H1 (cell line): ENCODE data around the gene FBXL17. TPM values are rescaled to one million over a fixed set of nuclear protein-coding genes. Genes with fewer than 3 reads are reported as not detected.

Experiments
- EP300 ChIP-seq, 2 experiments: IDR thresholded peaks; 1 replicate in 1 of 2; 2 replicates in 1 of 2; pipeline ENCODE4 v1.6.1; 2011 to 2012; ENCODE audit warnings: low read depth in 2 of 2, low read length in 2 of 2, mild to moderate bottlenecking in 2 of 2, borderline replicate concordance in 1 of 2, inconsistent platforms in 1 of 2, moderate library complexity in 1 of 2
- NRF1 ChIP-seq: IDR thresholded peaks from 2 replicates; pipeline ENCODE4 v1.6.1; 2011; ENCODE audit warnings: mild to moderate bottlenecking, low read depth, low read length, improper control_type of control experiment
- POU5F1 ChIP-seq: IDR thresholded peaks from 2 replicates; pipeline ENCODE4 v1.6.1; 2011; ENCODE audit warnings: low read depth, mild to moderate bottlenecking, low read length, moderate library complexity
- RBBP5 ChIP-seq: IDR thresholded peaks from 2 replicates; pipeline ENCODE4 v1.7.1; 2012; ENCODE audit warnings: low read depth, mild to moderate bottlenecking, inconsistent platforms, low read length, moderate library complexity, borderline replicate concordance
- SIN3A ChIP-seq, 2 experiments: IDR thresholded peaks in 1 of 2; conservative IDR thresholded peaks in 1 of 2; 2 replicates each; pipeline ENCODE4 v1.6.1; 2011 to 2012; ENCODE audit warnings: low read length in 2 of 2, improper control_type of control experiment in 1 of 2, low read depth in 1 of 2, mild to moderate bottlenecking in 1 of 2
- SP4 ChIP-seq: IDR thresholded peaks from 2 replicates; pipeline ENCODE4 v1.6.1; 2012; ENCODE audit warnings: low read length, inconsistent platforms
- SRF ChIP-seq: IDR thresholded peaks from 2 replicates; pipeline ENCODE4 v1.6.1; 2011; ENCODE audit warnings: mild to moderate bottlenecking, low read depth, low read length, moderate library complexity
- TEAD4 ChIP-seq: IDR thresholded peaks from 2 replicates; pipeline ENCODE4 v1.6.1; 2012; ENCODE audit warnings: low read depth, low read length, inconsistent platforms, mixed read lengths
- polyA plus RNA-seq, 7 experiments: library from polyadenylated mRNA; depleted of rRNA in 3 of 7; stranded (reverse) in 5 of 7; unstranded in 2 of 7; fragments of >200 nt in 5 of 7; fragments of 200-250 nt in 2 of 7; gene quantifications; 1 replicate in 5 of 7; 2 replicates in 1 of 7; 4 replicates in 1 of 7; pipeline versions ENCODE4 v1.2.1 to v1.2.3, GENCODE V29; 2011 to 2013; ENCODE audit warnings: missing spikeins in 2 of 7, mixed read lengths in 2 of 7
- total RNA-seq: library from RNA; stranded (reverse); fragmentation: NEBNext Ultra II Directional; extraction: Animal tissue kit (Norgen Biotek cat#: 25700); gene quantifications from 2 replicates; pipeline ENCODE4 v1.2.1, GENCODE V29; 2021
- TF ChIP-seq, protein P1 (sequence below): IDR thresholded peaks from 2 replicates; pipeline ENCODE4 v1.6.1; 2011; ENCODE audit warnings: low read depth, mild to moderate bottlenecking, low read length; ENCODE audit not compliant: insufficient read depth

FBXL17 gene
- total and polyA plus RNA-seq, 2 of the 8 experiments (the other 6 are each of a cell fraction or from before 2014, with no cell fraction given), result 0.35 to 4.3 TPM

DNA sequence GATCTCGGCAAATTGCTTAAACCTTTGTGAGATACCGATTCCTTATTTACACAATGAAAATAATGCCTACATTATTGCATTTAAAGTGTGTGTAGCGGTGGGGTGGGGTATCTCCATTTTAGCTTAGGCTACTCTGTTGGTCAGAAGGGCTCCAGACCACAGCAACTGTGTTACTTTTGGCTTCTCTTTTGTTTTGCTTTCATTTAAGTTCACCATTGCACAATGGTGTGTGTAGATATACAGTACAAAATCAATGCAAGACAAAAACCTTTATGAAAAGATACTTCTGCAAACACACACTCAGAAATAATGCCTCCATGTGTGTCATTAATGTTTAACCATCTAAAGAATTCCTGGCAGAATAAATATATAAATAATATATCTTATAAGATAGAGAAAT is 279.4 kb downstream of the FBXL17 start (continued):
- TF ChIP-seq, protein P1, sequence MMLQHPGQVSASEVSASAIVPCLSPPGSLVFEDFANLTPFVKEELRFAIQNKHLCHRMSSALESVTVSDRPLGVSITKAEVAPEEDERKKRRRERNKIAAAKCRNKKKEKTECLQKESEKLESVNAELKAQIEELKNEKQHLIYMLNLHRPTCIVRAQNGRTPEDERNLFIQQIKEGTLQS, result no peak
- TF ChIP-seq NRF1 (no peak), RBBP5 (no peak), SIN3A (conservative IDR thresholded peaks at IDR 0.05 in 1 of 2, IDR thresholded peaks at IDR 0.05 in 1 of 2; ENCODE audit: low read depth in 1 of 2, low read length in 2 of 2) (no peak), POU5F1 (no peak), TEAD4 (no peak), EP300 (IDR thresholded peaks at IDR 0.05; ENCODE audit: borderline replicate concordance in 1 of 2, low read depth in 2 of 2, low read length in 2 of 2) (no peak), SP4 (no peak), SRF (no peak)
